Measurements from ENCODE around the gene GPR15LG. TPM values are rescaled to one million over a fixed set of nuclear protein-coding genes. Genes with fewer than 3 reads are reported as not detected.

GPR15LG gene
- total and polyA plus RNA-seq, 2 donors (not counting 3 experiments of a cell fraction or from before 2014, with no cell fraction given), result not detected

DNA sequence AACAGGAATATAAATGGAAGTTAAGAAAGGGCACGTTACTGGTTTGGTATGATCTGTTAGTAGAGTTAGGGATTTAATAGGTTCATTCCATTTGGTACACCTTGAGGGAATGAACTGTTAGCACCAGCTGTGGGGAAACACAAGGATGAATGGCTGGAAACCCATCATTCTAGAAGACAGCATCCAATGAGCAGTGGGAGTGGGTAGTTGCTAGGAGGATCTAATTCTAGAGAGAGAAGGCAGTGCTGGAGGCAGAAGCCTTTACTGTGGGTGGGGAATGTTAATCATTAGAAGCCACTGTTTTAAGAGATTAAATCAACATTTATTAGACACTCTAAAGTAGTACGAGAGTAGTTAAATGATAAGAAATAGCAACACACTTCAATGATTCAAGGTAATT is 15.5 kb upstream of the GPR15LG start:
- Histone ChIP-seq H3K27ac (ENCODE audit: insufficient read depth, low read depth, low read length) (no peak overlapping the region), H3K79me2 (ENCODE audit: control insufficient read depth, insufficient read depth, low read length) (no peaks in the 10 kb centered on the region), H4K20me1 (replicated peaks; ENCODE audit: control insufficient read depth, extremely low read depth, insufficient read depth, low read length) (no peaks in the 10 kb centered on the region), H2AFZ (ENCODE audit: low read depth, low read length) (no peak overlapping the region), H3K9me3 (replicated peaks; ENCODE audit: control insufficient read depth, insufficient read depth, low read length) (no peaks in the 10 kb centered on the region), H3K36me3 (ENCODE audit: control insufficient read depth in 2 of 2, extremely low read depth in 1 of 2, insufficient read depth in 2 of 2, low read length in 2 of 2) (peaks cover 2 to 4% of the 10 kb centered on the region in 2 experiments), H3K9me1 (replicated peaks; ENCODE audit: control insufficient read depth, extremely low read depth, insufficient read depth, low read length) (no peaks in the 10 kb centered on the region), H3K27me3 (ENCODE audit: control insufficient read depth in 2 of 2, insufficient read depth in 2 of 2, low read length in 2 of 2) (peaks cover 0 to 2% of the 10 kb centered on the region in 2 experiments), H3K4me3 (replicated peaks in 1 of 3; ENCODE audit: insufficient read depth in 1 of 3, low read depth in 1 of 3, low read length in 3 of 3) (no peak overlapping the region), H3K4me1 (ENCODE audit: control insufficient read depth, extremely low read depth, insufficient read depth, low read length) (no peaks in the 10 kb centered on the region), H3K9ac (replicated peaks; ENCODE audit: extremely low read depth, insufficient read depth, low read length) (no peak overlapping the region), H3K4me2 (ENCODE audit: insufficient read depth, low read length) (no peak overlapping the region)
- dilution Hi-C loops (cut with MboI; ENCODE audit: extremely low pct_ligation_motif_present, low sequenced_read_pairs) (no loop called here), intact Hi-C loops (cut with micrococcal nuclease) (no loop called here)
- no TSS peak for BruUV-seq (replicated peaks)
- POLR2A ChIA-PET, result no interaction called here
- CTCF ChIA-PET, result interaction anchor here (2.5 kb wide), 1 partner anchor 10 kb away, joined by 14 read pairs; no protein-coding TSS in a partner anchor
- TF ChIP-seq EZH2 (IDR thresholded peaks at IDR 0.05; ENCODE audit: borderline replicate concordance, low read depth, low read length, severe bottlenecking), result no peak
- no peak for TF ChIP-seq FOS (IDR thresholded peaks at IDR 0.05; ENCODE audit: borderline replicate concordance, insufficient read depth, low read length)
- TF ChIP-seq MYC (IDR thresholded peaks at IDR 0.05; ENCODE audit: low read depth, low read length), result no peak
- no peak for TF ChIP-seq POLR2A (IDR thresholded peaks at IDR 0.05; ENCODE audit: low read depth, low read length)
- TF ChIP-seq JUN (IDR thresholded peaks at IDR 0.05; ENCODE audit: borderline replicate concordance, insufficient read depth, insufficient read length, low read depth), result no peak
- TF ChIP-seq, protein P1, sequence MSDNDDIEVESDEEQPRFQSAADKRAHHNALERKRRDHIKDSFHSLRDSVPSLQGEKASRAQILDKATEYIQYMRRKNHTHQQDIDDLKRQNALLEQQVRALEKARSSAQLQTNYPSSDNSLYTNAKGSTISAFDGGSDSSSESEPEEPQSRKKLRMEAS (IDR thresholded peaks at IDR 0.05; ENCODE audit: insufficient read depth, insufficient read length), result no peak
- no peak for TF ChIP-seq POLR2AphosphoS5 (IDR thresholded peaks at IDR 0.05; ENCODE audit: insufficient read depth, low read depth, low read length)
- no peak for TF ChIP-seq GATA2 (IDR thresholded peaks at IDR 0.05; ENCODE audit: insufficient read depth, insufficient read length, low read depth, low read length)
- TF ChIP-seq, protein P2, sequence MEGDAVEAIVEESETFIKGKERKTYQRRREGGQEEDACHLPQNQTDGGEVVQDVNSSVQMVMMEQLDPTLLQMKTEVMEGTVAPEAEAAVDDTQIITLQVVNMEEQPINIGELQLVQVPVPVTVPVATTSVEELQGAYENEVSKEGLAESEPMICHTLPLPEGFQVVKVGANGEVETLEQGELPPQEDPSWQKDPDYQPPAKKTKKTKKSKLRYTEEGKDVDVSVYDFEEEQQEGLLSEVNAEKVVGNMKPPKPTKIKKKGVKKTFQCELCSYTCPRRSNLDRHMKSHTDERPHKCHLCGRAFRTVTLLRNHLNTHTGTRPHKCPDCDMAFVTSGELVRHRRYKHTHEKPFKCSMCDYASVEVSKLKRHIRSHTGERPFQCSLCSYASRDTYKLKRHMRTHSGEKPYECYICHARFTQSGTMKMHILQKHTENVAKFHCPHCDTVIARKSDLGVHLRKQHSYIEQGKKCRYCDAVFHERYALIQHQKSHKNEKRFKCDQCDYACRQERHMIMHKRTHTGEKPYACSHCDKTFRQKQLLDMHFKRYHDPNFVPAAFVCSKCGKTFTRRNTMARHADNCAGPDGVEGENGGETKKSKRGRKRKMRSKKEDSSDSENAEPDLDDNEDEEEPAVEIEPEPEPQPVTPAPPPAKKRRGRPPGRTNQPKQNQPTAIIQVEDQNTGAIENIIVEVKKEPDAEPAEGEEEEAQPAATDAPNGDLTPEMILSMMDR (IDR thresholded peaks at IDR 0.05; ENCODE audit: extremely low read depth in 1 of 2, insufficient read depth in 1 of 2, low read depth in 1 of 2, low read length in 2 of 2), result no peak
- DNase-seq (ENCODE audit: low read depth, low spot score), result no peak
- no peak for FAIRE-seq

Measured in endothelial cell of umbilical vein (primary cell).